Suppressor macrophage treated with lipopolysaccharide for 1 hour (primary cell): ENCODE measurements around the gene MRGPRE.

Source experiments
- DNase-seq, 3 donors: peaks; one replicate each; pipeline ENCODE4 v3.0.0-alpha.2; 2020 to 2022

MRGPRE gene

DNA sequence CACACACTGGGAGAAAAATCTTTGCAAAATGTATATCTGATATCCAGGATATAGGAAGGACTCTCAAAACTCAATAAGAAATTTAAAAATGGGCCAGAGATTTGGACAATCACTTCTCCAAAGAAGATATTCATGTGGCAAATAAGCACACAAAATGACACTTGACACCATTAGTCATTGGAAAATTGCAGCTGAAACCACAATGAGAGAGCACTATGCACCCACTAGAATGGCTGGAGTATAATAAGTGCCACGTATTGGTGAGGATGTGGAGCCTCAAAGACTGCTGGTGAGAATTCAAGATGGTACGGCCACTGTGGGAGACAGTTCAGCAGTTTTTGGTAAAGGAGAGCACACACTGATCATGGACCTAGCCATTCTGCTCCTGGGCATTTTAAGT, 54.3 kb downstream of the MRGPRE start:
- peak; percentile 64 to 79 (median 78) for DNase-seq
